ENCODE data around the gene ORM1.
A peak's percentile ranks its signal among the peaks of the same experiment; 100 is the strongest.
"Not testable (repeated sequence)": the region's sequence is repeated elsewhere in the genome, so short reads cannot be mapped to it uniquely, and the experiment has no call there.

Gene ORM1

DNA sequence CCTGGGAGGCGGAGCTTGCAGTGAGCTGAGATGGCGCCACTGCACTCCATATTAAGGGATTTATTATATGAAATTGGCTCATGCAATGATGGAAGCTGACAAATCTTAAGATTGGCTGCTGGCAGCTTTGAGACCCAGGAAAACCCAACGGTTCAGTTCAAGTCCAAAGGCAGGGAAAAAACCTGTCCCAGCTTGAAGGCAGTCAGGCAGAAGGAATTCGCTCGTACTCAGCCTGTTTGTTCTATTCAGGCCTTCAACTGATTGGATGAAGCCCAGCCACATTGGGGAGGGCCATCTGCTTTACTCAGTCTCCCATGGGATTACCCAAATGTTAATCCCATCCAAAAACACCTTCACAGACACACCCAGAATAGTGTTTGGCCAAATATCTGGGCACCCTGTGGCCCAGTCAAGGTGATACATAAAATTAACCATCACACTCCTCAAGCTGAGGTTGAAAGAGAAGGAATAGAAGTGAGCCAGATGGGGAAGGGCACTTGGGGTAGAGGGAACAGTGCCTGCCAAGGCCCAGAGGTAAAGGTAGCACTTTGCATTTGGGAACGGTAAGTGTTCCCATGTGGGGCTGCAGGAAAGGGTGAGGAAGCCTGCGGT is 8.5 kb upstream of the ORM1 start:
- Histone ChIP-seq H3K27ac (peak overlapping the region in 3 of 11 experiments; percentile 7 to 64 (median 43); a peak in 5 of 22 replicates), H3K27me3 (no peaks in the 10 kb centered on the region), H3K4me2 (no peak overlapping the region), H4K20me1 (no peaks in the 10 kb centered on the region; a peak in 1 of 22 replicates), H3K4me3 (no peak overlapping the region), H3K9ac (no peak overlapping the region), H3K4me1 (peaks cover 9 to 31% (median 27%) of the 10 kb centered on the region in 10 experiments), H3K36me3 (peaks cover 10 to 34% (median 22%) of the 10 kb centered on the region in 11 experiments; a peak in 21 of 22 replicates), H3K9me3 (replicated peaks in 1 of 11) (peaks cover 0 to 7% (median 0%) of the 10 kb centered on the region in 11 experiments; a peak in 1 of 22 replicates)
- TF ChIP-seq Cebpa-rat (IDR thresholded peaks at IDR 0.05), result no peak

DNA sequence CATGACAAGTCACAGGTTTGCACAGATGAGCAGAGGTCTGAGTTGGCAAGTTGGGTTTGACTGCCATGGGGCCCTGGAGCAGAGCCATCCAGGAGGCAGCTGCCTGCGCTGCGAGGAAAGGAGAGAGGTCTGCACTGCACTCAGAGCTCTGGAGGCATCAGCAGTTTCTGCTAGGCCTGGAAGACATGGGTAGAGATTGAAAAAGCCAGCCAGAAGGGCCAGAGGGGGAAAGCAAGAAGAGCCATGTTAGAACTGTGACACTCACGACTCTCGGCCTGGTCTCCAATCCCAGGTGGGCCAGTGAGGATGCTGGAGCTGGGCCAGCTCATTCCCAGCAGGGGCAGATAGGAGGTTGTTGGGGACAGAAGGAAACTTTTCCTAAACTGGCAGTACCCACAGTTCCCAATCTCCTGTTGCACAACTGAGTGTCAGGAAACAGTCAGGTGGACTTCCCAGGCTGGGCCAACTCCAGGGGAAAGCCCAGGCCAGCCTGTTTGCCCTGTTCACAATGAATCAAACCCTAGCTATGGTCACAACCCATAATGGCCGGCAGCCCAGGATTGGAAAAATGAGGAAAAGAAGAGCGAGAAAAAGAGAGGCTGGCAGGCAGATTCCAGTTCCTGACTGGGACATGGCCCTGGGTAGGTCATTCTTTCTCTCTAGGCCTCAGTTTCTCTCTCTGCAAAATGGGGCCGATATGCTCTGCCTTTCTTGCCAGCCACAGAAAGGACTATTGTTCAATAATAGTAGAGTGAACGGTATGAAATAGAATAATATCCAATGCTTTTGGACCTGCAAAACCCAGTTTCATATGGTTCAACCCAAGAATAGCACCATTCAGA is 7.8 kb upstream of the ORM1 start:
- Histone ChIP-seq H3K9ac (no peak overlapping the region), H3K4me3 (no peak overlapping the region), H3K4me2 (peak overlapping the region in 2 of 11 experiments; percentile 9 to 24; a peak in 3 of 22 replicates), H3K36me3 (peaks cover 10 to 27% (median 19%) of the 10 kb centered on the region in 11 experiments; a peak in 21 of 22 replicates), H3K27ac (peak overlapping the region in 6 of 11 experiments; percentile 1 to 64 (median 24); a peak in 8 of 22 replicates), H4K20me1 (no peaks in the 10 kb centered on the region; a peak in 1 of 22 replicates), H3K4me1 (peaks cover 9 to 31% (median 27%) of the 10 kb centered on the region in 10 experiments), H3K9me3 (replicated peaks in 1 of 11) (peaks cover 0 to 7% (median 0%) of the 10 kb centered on the region in 11 experiments; a peak in 1 of 22 replicates), H3K27me3 (no peaks in the 10 kb centered on the region)
- no peak for TF ChIP-seq Cebpa-rat (IDR thresholded peaks at IDR 0.05)

DNA sequence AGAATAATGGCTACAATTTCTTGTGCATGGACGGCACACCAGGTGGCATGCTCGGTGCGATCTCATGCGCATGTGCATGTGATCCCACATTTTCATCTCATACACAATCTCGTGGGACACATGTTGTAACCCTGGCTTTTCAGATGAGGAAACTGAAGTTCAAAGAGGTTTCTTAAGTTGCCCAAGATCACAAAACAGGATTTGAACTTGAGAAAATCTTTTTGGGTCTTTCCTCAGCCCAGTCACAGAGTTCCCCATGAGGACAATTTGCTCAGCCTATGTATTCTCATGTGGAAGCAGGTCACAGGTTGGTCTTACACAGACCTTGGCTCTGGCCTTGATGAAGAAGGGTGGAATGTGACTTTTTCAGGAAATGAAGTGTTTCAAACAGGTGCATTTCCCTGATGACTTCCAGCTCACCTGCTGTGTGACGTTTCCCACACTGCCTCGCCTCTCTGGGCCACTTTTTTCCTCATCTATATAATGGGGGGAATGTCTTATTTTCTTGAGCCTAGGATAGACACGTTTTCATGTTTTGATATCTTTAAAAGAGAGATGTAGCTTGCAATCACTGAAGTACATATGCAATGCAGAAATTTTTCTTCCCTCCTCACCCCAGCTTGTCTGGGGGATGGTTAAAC is 7.1 kb upstream of the ORM1 start:
- Histone ChIP-seq H3K36me3 (peaks cover 4 to 20% (median 12%) of the 10 kb centered on the region in 11 experiments; a peak in 21 of 22 replicates), H4K20me1 (no peaks in the 10 kb centered on the region; a peak in 1 of 22 replicates), H3K9me3 (replicated peaks in 1 of 11) (peaks cover 0 to 7% (median 0%) of the 10 kb centered on the region in 11 experiments; a peak in 1 of 22 replicates), H3K4me3 (no peak overlapping the region), H3K4me1 (peaks cover 9 to 31% (median 27%) of the 10 kb centered on the region in 10 experiments), H3K9ac (no peak overlapping the region), H3K27me3 (no peaks in the 10 kb centered on the region), H3K4me2 (peak overlapping the region in 4 of 11 experiments; percentile 9 to 39 (median 28); a peak in 6 of 22 replicates), H3K27ac (peak overlapping the region in 7 of 11 experiments; percentile 1 to 76 (median 64); a peak in 9 of 22 replicates)
- no peak for TF ChIP-seq Cebpa-rat (IDR thresholded peaks at IDR 0.05)

DNA sequence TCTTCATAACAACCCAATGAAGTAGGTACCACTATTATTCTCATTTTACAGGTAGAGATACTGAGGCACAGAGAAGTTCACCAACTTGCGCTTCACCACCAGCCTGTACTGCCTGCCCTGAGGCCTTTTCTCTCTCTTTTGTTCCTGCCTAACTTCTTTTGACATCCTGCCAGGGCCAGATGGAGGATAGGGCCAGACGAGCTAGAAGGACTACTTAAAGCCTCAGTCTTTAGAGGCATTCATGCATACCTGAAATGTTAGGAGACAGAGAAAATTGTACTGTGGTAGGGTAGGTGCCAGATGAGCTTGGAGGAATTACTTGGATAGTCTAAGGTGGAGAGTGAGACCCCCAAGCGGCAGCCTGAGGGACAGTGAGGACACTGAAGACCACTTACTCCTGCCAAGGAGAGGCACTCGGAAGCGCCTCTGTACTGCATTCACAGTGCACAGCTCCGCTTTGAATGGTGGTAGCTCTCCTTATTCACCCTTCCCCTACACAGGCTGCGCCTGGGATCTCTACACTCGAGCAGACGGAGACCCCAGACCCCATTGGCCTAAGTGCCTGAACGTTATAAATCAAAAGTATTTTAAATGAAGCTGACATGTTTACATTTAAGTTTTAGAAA is 6.2 kb upstream of the ORM1 start:
- Histone ChIP-seq H4K20me1 (no peaks in the 10 kb centered on the region; a peak in 1 of 22 replicates), H3K36me3 (peaks cover 0 to 11% (median 5%) of the 10 kb centered on the region in 11 experiments; a peak in 12 of 22 replicates), H3K9ac (0 out of 22 replicates have a peak overlapping the region, but pooled peaks of 1 of the 11 experiments have one; percentile 22), H3K4me3 (no peak overlapping the region), H3K27ac (peak overlapping the region in 8 of 11 experiments; percentile 4 to 76 (median 58); a peak in 11 of 22 replicates), H3K27me3 (no peaks in the 10 kb centered on the region), H3K4me2 (peak overlapping the region in 6 of 11 experiments; percentile 9 to 58 (median 34); a peak in 6 of 22 replicates), H3K4me1 (peaks cover 9 to 31% (median 27%) of the 10 kb centered on the region in 10 experiments), H3K9me3 (replicated peaks in 1 of 11) (peaks cover 0 to 7% (median 0%) of the 10 kb centered on the region in 11 experiments; a peak in 1 of 22 replicates)
- no peak for TF ChIP-seq Cebpa-rat (IDR thresholded peaks at IDR 0.05)

DNA sequence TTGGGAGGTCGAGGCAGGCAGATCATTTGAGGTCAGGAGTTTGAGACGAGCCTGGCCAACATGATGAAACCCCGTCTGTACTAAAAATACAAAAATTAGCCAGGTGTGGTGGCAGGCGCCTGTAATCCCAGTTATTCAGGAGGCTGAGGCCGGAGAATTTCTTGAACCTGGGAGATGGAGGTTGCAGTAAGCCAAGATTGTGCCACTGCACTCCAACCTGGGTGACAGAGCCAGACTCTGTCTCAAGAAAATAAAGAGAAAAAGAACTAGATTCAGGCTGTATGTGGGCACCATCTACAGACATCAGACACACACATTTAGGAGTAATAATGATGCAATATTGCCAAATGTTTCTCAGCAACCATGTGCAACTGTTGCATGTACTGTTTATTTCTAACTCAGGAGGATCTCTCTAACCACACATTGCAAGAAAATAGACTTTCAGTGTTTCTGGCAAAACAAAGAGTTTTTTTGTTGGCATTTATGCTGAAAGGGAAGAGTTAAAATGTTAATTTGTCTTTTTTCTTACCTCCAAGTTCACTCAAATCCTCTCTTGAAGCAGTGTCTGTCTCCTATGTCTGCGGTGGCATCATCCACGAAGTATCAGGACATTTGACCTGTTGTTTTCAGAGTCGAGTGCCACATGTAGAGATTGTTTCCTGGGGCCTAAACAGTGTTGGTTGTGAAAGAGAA is 5.1 kb upstream of the ORM1 start:
- H3K4me2 ChIP-seq, result peak overlapping the region; percentile 1 to 58 (median 50); a peak in 20 of 22 replicates
- H3K27me3 ChIP-seq, result no peaks in the 10 kb centered on the region
- peaks cover 0 to 7% (median 0%) of the 10 kb centered on the region in 11 experiments; a peak in 1 of 22 replicates for H3K9me3 ChIP-seq (replicated peaks in 1 of 11)
- H3K9ac ChIP-seq, result peak overlapping the region in 7 of 11 experiments; percentile 10 to 57 (median 30); a peak in 7 of 22 replicates
- H3K4me3 ChIP-seq, result no peak overlapping the region
- peak in 6 of 11 experiments; percentile 24 to 74 (median 66); a peak in 8 of 22 replicates for TF ChIP-seq Cebpa-rat (IDR thresholded peaks at IDR 0.05)
- peak overlapping the region in 10 of 11 experiments; percentile 39 to 76 (median 58); a peak in 18 of 22 replicates for H3K27ac ChIP-seq
- H4K20me1 ChIP-seq, result no peaks in the 10 kb centered on the region
- H3K36me3 ChIP-seq, result 0 out of 22 replicates have a peak, but pooled peaks cover 0 to under 1% (median 0%) of the 10 kb centered on the region in 11 experiments
- peaks cover 9 to 31% (median 27%) of the 10 kb centered on the region in 10 experiments for H3K4me1 ChIP-seq

DNA sequence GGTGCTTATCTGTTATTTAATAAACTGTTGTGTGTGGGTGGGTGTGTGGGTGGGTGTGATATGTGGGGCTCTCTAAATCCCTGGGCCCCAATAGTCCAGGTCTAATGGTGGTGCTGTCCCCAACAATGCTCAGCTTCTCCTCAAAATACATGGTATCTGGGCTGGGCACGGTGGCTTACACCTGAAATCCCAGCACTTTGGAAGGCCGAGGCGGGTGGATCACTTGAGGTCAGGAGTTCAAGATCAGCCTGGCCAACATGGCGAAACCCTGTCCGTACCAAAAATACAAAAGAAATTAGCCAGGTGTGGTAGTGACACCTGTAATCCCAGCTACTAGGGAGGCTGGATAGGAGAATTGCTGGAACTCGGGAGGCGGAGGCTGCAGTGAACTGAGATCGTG is 4.5 kb upstream of the ORM1 start:
- Histone ChIP-seq H3K9me3 (replicated peaks in 1 of 11) (peaks cover 0 to 7% (median 0%) of the 10 kb centered on the region in 11 experiments; a peak in 1 of 22 replicates), H3K4me1 (peaks cover 9 to 31% (median 27%) of the 10 kb centered on the region in 10 experiments), H3K36me3 (no peaks in the 10 kb centered on the region), H3K4me2 (peak overlapping the region in 8 of 11 experiments; percentile 38 to 58 (median 50); a peak in 8 of 22 replicates), H3K27ac (peak overlapping the region in 9 of 11 experiments; percentile 39 to 76 (median 64); a peak in 16 of 22 replicates), H3K9ac (peak overlapping the region in 3 of 11 experiments; percentile 18 to 57 (median 26); a peak in 4 of 22 replicates), H3K4me3 (no peak overlapping the region), H3K27me3 (no peaks in the 10 kb centered on the region), H4K20me1 (no peaks in the 10 kb centered on the region)
- no peak for TF ChIP-seq Cebpa-rat (IDR thresholded peaks at IDR 0.05)

DNA sequence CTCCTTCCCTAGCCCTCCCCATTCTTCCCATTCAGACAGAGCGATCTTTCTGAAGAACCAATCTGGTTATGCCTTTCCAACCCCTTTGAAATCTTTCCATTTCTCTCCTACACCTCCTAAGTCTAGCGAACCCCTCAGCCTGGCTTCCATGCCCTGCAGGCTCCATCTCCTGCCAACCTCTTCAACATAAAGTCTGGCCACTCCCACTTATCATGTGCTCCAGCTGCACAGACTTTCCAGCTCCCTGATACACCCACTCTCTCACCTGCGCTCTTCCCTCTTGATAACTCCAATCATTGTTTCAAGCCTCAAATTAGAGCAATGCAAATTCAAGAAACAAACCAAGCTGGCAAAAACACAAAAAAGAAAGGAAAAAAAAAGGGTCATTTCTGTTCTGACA is 3.8 kb upstream of the ORM1 start:
- no peaks in the 10 kb centered on the region for H4K20me1 ChIP-seq
- no peak for TF ChIP-seq Cebpa-rat (IDR thresholded peaks at IDR 0.05)
- no peaks in the 10 kb centered on the region for H3K27me3 ChIP-seq
- no peak overlapping the region for H3K4me3 ChIP-seq
- 0 out of 22 replicates have a peak overlapping the region, but pooled peaks of 2 of the 11 experiments have one; percentile 16 to 40 for H3K27ac ChIP-seq
- H3K9me3 ChIP-seq (replicated peaks in 1 of 11), result peaks cover 0 to 7% (median 0%) of the 10 kb centered on the region in 11 experiments; a peak in 1 of 22 replicates
- peak overlapping the region in 1 of 11 experiments; percentile 21; a peak in 1 of 22 replicates for H3K4me2 ChIP-seq
- H3K4me1 ChIP-seq, result peaks cover 9 to 31% (median 27%) of the 10 kb centered on the region in 10 experiments
- H3K36me3 ChIP-seq, result no peaks in the 10 kb centered on the region
- H3K9ac ChIP-seq, result no peak overlapping the region

DNA sequence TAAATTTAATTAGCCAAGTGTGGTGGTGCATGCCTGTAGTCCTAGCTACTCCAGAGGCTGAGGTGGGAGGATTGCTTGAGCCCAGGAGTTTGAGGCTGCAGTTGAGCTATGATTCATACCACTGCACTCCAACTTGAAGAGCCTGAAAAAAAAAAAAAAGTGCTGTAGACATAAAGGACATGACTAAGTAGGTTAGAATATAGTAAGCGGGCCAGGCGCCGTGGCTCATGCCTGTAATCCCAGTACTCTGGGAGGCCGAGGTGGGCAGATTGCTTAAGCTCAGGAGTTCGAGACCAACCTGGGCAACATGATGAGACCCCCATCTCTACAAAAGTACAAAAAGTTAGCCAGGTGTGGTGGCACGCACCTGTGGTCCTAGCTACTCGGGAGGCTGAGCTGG is 2.2 kb upstream of the ORM1 start:
- H3K27ac ChIP-seq; H3K9ac ChIP-seq; H3K4me2 ChIP-seq; H3K27me3 ChIP-seq; H3K4me3 ChIP-seq; H3K36me3 ChIP-seq; H3K9me3 ChIP-seq (replicated peaks in 1 of 11); H4K20me1 ChIP-seq: not testable (repeated sequence)
- H3K4me1 ChIP-seq, result peaks cover 9 to 27% (median 23%) of the 10 kb centered on the region in 10 experiments

Measured in BLaER1 treated with 17β-estradiol and CSF1 and Interleukin-3, amounts not matched to agents 10 nM and 100 nM (cell line).